IPS DF 4.7 (cell line): ENCODE data around the gene PLD1.
A peak's percentile ranks its signal among the peaks of the same experiment; 100 is the strongest.
"Not testable (repeated sequence)": the region's sequence is repeated elsewhere in the genome, so short reads cannot be mapped to it uniquely, and the experiment has no call there.

Experiments
- DNase-seq: peaks from one replicate; pipeline ENCODE4 v3.0.0-alpha.2; 2013; ENCODE audit warnings: low spot score; ENCODE audit errors: extremely low read depth

PLD1 gene

DNA sequence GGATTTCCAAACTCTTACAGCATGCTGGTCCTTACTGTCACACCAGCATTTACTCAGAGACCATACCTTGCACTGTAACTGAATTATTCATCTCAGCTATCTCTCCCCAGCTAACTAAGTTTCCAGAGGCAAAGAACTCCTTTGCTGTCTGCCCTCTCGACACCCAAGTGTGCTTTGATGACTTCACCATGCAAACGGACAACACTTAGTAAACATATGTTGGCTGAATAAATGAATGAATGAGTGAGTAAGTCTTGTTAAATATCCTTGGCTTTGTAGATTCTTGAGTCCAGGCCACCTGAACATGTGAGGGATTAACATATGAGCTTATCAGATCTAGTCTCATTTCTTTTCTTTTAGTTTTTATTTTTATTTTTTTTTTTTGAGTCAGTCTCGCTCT is 138.2 kb downstream of the PLD1 start:
- DNase-seq, result no peak

DNA sequence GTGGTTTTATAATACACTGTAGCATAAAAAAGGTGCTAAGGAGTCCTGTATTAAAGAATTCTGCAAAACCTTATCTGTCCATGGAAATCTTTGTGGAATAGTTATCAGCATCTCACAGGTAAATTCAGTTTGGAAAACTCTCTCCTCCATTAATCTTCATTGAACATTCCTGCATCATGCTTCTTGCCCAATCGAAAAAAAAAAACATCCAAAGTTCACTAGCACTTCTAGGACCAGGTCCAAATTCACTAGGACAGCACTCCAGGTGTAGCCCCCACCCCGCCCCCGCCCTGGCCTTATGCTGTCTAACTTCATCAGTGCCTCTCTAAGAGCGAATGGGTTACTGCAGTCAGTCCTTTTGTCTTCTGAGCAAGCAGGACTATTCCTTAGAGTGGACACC is 138.6 kb downstream of the PLD1 start:
- DNase-seq, result no peak

DNA sequence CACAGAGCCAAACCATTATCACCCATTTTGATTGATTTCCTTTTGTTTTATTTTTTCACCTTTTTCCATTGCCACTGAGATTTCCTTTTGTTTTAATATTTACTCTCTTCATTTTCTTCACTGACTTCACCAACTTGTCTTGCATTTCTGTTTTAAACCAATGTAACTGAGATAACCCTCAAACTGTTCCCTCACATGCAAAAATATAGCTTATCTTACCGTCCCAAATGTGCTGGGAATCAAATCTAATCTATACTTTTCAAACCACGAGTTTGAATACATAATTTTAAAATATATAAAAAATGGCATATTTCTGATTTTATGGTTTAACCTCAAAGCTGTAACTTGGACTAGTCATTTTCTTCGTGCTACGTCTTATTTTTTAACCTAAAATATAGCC is 143.8 kb downstream of the PLD1 start:
- no peak for DNase-seq

DNA sequence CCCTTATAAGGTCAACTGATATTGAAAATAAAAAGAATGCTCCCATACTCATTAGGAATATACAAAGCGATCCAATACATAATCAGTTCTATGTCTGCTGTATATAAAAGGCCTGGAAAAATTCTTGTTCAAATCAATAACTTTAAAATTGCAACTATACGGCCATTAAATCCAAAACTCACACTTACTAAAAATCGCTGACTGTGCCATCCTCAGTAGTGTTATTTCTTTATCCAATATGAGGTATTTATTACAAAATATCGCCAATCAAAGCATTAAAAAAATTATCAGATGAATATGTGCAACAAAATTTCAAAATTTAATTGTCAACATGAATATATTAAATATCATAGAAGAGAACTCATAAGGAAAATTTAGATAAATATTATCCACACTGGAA is 146.5 kb downstream of the PLD1 start:
- DNase-seq, result no peak

DNA sequence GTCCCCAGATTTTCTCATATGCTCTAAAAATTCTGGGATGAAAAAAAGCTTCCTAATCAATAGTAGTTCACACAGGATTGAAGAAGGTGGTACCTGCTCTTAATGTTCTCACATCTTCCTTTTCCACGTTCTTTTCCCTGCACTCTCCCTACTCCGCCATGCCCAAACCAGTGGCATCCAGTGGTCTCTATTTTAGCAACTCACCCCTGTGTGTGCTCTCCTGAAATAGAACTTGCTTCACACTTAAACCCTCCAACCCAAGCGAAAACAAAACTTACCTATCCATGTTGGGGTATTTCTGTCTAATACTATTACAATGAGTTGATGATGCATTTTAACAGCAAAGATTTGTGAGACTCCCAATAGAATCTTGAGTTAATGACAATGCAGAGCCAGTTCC is 148.8 kb downstream of the PLD1 start:
- DNase-seq, result no peak

DNA sequence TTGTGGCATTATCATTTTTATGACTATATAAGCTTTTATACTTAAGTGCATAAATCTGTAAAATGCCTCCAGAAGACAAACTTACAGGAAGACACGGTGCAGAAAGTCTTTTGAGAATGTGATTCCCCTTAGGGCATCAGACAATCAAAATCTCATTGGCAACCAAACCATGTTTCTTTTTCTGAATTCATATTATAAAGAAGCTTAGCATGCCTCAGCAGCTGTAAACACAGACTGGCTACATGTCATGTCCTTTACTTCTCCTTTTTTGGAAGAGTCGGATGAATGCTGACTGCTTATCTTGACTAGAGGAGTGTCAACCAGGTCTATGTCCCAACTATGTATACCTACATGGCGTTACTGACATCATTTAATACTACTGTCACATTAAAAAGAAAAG is 150.1 kb downstream of the PLD1 start:
- DNase-seq, result no peak

DNA sequence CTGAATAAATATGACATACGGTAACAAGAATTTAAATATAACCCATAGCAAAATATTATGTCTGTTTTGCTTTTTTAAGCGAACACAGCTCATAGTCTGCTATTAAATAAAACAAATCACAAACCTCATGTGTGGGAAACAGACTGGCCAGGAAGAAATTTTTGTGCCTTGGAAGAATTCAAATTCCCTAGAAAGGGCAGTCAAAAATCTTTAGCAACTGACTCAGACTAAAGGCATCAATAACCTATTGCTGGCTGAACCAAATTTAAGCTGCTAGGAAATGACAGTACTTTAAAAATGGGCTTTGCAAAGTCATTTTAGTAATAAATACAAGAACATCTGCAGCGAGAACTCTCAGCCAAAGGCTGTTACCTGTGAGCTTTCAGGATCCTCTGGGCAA is 151.4 kb downstream of the PLD1 start:
- no peak for DNase-seq

DNA sequence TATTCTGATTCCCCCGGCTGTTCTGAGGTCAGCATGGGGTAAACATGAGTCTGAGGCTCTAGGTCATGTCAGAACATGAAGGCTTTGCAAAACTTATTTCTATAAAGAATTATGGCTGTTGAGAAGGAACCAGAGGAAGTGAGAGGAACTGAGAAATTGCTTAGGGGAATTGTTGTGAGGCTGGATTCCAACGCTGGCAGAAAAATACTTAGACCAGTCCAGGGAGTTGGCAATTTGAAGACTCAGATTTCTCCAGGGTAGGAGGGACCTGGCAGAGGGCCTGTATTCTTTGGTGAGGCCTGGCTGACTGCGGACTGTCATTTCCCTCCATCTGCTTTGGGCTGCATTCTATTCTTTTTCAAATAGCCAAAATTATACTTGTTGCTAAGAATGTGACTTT is 155.5 kb downstream of the PLD1 start:
- no peak for DNase-seq

DNA sequence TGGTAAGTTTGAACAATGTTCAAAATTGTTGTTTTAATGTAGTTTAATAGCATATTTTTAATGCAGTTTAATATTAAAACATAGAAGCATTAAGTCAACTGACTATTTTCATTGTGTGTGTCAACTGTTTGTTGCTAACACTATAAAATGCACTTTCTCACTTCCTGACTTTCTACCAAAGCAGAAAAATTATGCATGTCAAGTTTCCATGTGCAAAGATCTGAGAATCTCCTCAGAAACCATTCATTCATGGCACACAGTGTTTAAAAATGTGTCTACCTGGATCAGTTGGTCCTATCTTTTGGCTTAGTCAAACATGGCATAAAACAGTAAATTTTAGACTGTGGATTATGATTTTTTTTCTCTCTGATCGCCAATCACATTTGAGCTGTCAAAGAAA is 156.0 kb downstream of the PLD1 start:
- DNase-seq, result no peak

DNA sequence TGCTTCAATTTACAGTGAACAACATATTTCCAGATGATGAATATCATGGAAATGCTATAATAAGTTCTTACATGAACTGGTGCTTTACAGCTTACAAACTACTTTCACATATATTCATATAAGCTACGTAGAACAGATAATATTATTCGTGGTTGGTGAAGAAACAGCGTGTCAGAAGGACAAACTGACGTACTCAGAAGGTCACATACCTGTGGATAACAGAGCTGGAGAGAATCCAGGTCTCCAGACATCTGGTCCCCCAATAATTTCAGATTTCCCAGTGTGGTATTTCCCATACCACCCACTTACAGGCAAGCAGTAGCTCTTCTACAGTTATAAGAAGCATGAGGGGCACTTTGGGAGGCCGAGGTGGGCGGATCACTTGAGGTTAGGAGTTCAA is 156.6 kb downstream of the PLD1 start:
- DNase-seq, result no peak

DNA sequence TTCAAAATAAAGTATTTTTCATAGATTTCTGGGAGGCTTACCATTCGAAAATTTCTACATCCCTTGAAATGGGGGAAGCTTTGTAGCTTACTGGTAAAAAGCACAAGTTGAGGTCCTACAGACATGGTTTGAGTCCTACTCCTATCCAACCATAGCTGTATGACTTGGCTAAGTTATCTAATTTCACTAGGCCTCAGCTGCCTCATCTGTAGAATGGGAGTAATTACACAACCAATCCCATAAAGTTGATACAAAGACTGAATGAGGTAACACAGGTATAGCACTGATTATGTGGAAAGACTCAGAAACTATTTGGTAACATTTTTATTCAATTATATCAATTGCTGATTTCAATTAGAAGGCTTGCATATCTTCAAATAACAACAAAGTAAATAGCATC is 157.4 kb downstream of the PLD1 start:
- no peak for DNase-seq

DNA sequence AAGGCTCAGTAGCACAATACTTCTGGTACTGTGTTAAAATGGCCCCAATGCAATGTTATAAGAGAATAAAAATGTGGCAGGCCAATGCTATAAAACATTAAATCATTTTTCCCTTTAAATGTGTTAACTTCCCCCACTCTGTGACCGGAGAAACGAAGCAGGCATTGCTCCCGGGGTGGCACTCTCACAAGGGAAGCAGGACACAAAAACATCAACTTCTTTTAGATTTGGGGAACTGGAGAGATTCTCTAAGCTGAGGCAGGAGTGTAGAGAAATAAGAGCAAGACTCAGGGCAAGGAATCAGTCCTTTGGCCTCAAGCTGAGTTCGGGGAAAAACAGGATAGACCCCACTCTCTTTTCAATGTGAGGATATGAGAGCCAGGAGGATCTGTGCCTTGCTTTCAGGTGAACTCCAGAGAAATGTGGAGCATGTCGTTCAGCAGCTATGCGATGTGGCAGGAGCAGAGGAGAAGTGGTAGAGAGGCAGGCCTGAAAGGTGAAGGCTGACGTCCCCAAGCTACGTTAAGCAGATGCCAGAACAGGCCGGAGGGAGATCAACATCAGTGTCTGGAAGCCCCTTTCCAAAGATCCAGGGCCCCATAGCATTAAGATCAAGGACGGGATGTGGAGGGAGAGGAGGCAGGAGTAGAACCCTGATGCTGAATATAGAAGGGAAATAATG is 160.2 kb downstream of the PLD1 start:
- DNase-seq, result no peak

DNA sequence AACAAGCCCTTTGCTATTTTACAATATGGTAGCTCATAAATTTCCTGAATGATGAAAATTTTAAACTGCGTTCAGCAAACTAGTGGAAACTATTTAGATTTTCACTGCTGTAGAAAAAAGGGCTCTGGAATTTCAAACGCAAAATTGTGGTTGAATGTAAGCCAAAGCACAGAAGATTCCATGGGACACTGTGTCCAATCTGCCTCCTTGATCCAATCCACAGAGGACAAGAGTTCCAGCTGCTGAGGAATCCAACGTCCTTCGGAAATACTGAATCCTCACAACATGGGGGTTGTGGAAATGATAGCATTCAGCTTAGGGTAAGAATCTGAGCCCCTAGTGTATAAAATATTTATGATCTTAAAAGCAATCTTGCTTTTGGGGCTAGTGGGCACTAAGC is 161.0 kb downstream of the PLD1 start:
- DNase-seq, result no peak

DNA sequence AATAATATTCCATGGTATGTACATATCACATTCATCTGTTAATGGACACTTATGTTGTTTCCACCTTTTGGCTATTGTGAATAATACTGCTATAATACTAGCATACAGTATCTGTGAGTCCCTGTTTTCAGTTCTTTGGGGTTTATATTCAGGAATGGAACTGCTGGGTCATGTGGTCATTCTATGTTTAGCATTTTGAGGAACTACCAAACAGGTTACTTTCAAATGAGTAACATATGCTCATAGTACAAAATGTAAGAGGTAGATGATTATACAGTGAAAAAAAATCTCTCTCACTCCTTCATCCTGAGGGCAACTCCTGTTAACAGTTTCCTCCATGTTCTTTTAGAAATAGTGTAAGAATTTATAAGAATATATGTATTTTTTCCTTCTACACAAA is 162.2 kb downstream of the PLD1 start:
- no peak for DNase-seq

DNA sequence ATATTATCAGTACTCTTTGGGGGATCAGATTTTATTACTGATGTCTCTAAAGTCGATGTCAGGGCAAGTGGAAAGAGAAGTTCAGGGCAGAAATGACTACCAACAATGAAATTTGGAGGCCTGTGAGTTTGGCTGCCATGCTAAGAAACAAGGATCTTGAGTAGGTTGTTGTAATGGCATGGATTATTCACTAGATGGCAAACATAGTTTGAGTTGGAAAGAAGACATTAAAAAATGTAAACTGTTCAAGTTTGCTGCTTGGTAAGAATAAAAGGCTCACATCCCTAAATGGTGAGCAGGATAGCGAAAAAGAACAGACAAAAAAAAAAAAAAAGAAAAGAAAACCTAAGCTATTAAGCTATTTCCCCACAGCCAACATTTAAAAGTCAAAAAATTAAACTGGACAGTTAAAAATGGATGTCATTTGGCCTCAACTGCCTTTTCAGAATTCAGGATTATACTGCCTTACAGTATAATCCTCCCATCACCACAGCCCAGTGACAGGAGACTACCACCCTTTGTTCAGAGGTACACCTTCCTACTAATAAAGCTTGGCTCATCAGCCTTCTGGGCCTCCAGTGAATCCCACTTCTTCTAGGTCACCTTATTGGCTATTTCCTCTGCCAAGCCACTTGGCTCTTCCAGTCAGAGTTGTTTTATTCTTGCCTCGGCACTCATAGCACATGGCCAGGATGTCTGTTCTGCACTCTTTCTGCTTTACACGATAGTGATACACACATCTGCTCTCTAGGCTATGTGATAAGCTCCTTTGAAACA is 163.7 kb downstream of the PLD1 start:
- peak; percentile 22 for DNase-seq

DNA sequence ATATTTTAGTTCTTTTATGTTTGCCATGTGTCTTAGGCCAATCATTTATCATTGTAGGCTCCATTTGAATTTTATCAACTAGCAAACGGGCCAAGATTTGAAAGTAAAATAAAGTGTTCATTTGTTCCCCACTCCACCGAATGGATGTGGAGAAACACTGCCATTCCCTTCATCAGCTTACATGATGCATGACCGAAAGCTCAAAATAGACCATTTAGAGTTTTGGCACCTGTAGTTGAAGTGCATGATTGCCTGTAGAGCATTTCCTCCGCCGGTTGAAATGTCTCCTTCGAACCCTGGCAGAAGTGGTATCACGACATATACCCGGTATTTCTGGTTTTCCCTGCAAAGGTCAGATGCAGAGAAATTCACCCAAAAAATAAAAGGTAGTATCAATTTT is 165.6 kb downstream of the PLD1 start:
- DNase-seq, result no peak

DNA sequence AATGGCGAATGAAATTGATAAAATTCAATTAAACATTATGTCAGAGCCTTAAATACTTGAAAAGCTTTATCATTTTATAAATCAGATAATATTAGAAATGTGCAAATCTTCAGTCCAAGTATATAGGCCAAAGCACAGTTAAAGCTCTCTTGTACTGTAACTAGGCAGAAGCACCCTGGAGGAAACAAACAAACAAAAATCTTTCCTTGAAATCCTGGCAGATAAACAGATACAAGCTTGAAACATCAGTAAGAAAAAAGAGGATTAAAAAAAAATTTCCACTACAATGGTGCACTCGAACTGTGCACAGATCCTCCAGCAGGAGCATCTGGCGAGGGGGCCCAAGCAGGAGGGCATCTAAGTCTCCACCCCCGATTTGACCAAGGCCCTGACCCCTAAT is 166.6 kb downstream of the PLD1 start:
- no peak for DNase-seq

DNA sequence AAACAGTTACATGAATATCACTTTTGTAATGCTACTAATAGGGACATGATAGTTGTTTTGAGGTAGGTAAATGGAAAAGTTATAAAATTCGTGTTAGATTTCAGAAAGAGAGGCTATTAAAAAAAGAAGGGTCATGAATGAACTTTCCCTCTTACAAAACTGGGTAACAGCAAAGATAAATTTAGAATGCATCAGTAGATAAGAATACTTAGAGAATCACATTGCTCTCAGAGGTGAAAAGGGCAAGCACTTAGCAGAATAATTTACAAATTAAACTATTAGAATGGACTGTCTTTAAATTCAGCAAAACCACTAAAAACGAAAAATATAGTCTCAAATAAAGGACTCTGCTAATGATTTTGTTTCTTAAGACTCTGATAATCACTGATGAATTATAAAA is 167.2 kb downstream of the PLD1 start:
- no peak for DNase-seq

DNA sequence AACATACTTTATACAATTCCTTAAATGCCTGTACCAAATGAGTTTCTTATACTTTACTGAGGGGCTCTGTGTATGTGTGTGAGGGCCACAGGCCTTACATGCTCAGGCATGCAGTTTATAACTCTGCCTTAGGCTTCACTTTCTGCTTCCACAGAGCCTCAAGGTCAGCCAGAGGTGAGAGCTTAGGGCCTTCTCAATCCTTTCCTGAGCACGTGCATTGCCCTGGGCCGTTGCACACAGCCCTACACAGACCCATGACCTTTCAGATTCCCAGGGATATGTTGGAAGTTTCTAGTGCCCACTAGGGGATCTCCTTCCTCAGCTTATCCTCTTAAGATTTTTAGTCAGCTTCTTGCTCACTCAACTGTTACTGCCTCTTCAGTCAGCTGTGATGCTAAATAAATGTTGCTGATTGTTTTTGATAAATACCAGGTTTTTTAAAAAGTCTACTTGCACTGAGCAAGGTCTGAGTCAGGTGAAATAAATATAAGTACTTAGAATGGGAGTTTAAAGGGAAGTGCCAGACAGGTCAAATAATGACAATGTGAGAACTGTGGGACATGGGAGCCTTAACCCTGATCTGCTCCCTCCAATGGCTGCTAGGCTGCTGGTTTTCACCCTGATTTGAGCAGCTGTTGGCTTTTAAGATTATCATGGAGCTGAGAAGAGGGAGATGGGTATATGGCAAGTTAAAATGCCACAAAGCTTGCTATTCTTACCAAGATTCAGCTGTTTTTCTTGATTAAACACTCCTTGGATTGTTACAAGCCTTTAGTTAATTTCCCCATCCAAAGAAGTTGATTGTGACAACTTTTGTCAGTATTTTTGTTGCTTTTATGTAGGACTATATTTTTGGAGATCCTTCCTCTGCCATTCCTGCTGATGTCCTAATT is 169.5 kb downstream of the PLD1 start:
- DNase-seq, result peak; percentile 11

DNA sequence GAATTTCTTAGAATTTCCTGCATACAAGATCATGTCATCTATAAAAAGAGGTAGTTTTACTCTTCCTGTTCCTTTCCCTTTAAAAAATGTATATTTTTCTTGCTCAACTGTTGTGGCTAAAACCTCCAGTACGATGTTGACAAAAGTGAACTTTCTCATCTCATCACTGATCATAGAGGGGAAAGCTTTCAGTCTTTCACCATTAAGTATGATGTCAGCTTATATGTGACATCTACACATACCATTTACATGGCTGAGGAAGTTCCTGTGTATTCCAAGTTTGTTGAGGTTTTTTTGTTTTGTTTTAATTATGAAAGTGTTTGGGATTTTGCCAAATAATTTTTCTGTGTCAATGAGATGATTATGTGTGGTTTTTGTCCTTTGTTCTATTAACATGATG is 173.6 kb downstream of the PLD1 start:
- no peak for DNase-seq

DNA sequence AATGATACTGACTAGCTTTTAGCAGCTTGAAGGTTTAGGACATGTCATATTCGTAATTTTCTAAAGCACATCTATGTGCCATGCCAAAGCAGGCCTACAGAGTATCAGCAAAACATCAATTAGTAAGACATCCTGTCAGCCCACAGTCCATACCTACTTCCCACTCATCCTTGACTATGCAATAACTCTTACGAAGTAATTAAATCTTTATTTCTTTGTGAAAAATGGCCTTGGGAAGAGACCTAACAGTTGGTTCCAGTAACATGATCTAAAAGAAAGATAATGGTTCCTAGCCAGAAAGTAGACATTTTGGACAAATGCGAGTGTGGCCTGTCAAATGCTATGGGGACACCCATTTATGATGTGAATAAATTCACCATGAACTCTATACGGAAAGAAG is 177.5 kb downstream of the PLD1 start:
- DNase-seq, result no peak

DNA sequence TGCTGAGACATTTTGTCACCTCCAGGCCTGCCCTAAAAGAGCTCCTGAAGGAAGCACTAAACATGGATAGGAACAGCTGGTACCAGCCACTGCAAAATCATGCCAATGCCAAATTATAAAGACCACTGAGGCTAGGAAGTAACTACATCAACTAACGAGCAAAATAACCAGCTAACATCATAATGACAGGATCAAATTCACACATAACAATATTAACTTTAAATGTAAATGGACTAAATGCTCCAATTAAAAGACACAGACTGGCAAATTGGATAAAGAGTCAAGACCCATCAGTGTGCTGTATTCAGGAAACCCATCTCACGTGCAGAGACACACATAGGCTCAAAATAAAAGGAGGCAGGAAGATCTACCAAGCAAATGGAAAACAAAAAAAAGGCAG is 183.5 kb downstream of the PLD1 start:
- DNase-seq, result not testable (repeated sequence)
